HCT116 (cell line): ENCODE data around the gene MTA1. TPM values are rescaled to one million over a fixed set of nuclear protein-coding genes. Genes with fewer than 3 reads are reported as not detected.

Experiments used
- ATAC-seq: fragments of 200-7000 bp; cut with Tn5 transposase; 2 replicates; pipeline ENCODE4 v1.9.1; 2020; ENCODE audit warnings: mild to moderate bottlenecking, moderate library complexity
- BruUV-seq: library from RNA; stranded (reverse); fragments of 400-500 nt; replicated peaks from 2 replicates; lab custom pipeline; 2021; lab: Mats Ljungman, UMichigan
- CTCF ChIA-PET: fragments of 300-600 bp; sonication (Branson Sonifier 250); formaldehyde crosslinking; loops from one replicate; lab custom pipeline; 2021; ENCODE audit warnings: antibody characterized with exemption; lab: Charles Lee
- POLR2A ChIA-PET: fragments of 300-600, 350-600 bp; sonication (Branson Sonifier 250); formaldehyde crosslinking; loops from one replicate; lab custom pipeline; 2021; ENCODE audit warnings: antibody characterized with exemption; lab: Charles Lee
- RAD21 ChIA-PET, 2 experiments: fragments of 300-600 bp; sonication (Branson Sonifier 250); formaldehyde crosslinking; loops; one replicate each; lab custom pipeline; 2023; ENCODE audit warnings: low total read pairs in 2 of 2; ENCODE audit not compliant: uncharacterized antibody in 2 of 2, unreplicated experiment in 2 of 2, low non-redundant PET in 1 of 2; lab: Charles Lee
- DNase-seq: peaks from one replicate; pipeline ENCODE4 v3.0.0-alpha.2; 2010; ENCODE audit warnings: low read depth, low spot score
- H2AFZ ChIP-seq: fragments of 200-600 bp; shearing (Covaris generic), sonication (generic); 2 replicates; pipeline ENCODE4 v1.6.1; 2017; ENCODE audit warnings: low read depth, mixed run types, mixed read lengths, antibody characterized with exemption, low read length; ENCODE audit not compliant: poor library complexity, severe bottlenecking
- H3K27ac ChIP-seq: 2 replicates; pipeline ENCODE4 v1.5.1; 2012; ENCODE audit warnings: low read depth, low read length
- H3K27me3 ChIP-seq: fragments of 200-600 bp; sonication (generic); 2 replicates; pipeline ENCODE4 v1.6.1; 2016; ENCODE audit warnings: mixed run types, low read length, mixed read lengths; ENCODE audit not compliant: insufficient read depth
- H3K36me3 ChIP-seq, 2 experiments: fragments of 200-500 bp in 1 of 2; fragments of 200-600 bp in 1 of 2; sonication (Bioruptor generic) in 1 of 2; sonication (generic) in 1 of 2; 2 replicates each; pipeline versions ENCODE4 v1.5.1 to v1.6.1; 2014 to 2016; ENCODE audit warnings: low read length in 2 of 2, inconsistent platforms in 1 of 2, mixed read lengths in 1 of 2, mixed run types in 1 of 2; ENCODE audit not compliant: insufficient read depth in 2 of 2, control insufficient read depth in 1 of 2
- H3K4me1 ChIP-seq, 2 experiments: fragments of 200-600 bp in 1 of 2; sonication (generic) in 1 of 2; 2 replicates each; pipeline versions ENCODE4 v1.5.1 to v1.6.1; 2012 to 2017; ENCODE audit warnings: low read length in 2 of 2, inconsistent platforms in 1 of 2, mild to moderate bottlenecking in 1 of 2, mixed read lengths in 1 of 2, mixed run types in 1 of 2, moderate library complexity in 1 of 2; ENCODE audit not compliant: insufficient read depth in 2 of 2, control insufficient read depth in 1 of 2
- H3K4me2 ChIP-seq: fragments of 200-600 bp; sonication (generic); 2 replicates; pipeline ENCODE4 v1.6.1; 2017; ENCODE audit warnings: mixed run types, low read length, mixed read lengths
- H3K4me3 ChIP-seq, 2 experiments: fragments of 200-600 bp in 1 of 2; sonication (generic) in 1 of 2; replicated peaks in 1 of 2; 2 replicates each; pipeline ENCODE4 v1.5.1; 2011 to 2016; ENCODE audit warnings: low read length in 2 of 2, control low read depth in 1 of 2, low read depth in 1 of 2, mild to moderate bottlenecking in 1 of 2, mixed read lengths in 1 of 2, mixed run types in 1 of 2
- H3K79me2 ChIP-seq: fragments of 200-600 bp; sonication (generic); 2 replicates; pipeline ENCODE4 v1.6.1; 2017; ENCODE audit warnings: mild to moderate bottlenecking, mixed run types, low read length, moderate library complexity, mixed read lengths; ENCODE audit not compliant: insufficient read depth
- H3K9ac ChIP-seq: fragments of 200-600 bp; sonication (generic); 2 replicates; pipeline ENCODE4 v1.6.1; 2016; ENCODE audit warnings: low read length, mixed read lengths
- H3K9me2 ChIP-seq: fragments of 200-600 bp; sonication (generic), shearing (Covaris generic); 2 replicates; pipeline ENCODE4 v1.6.1; 2017; ENCODE audit warnings: mixed run types, mild to moderate bottlenecking, moderate library complexity; ENCODE audit not compliant: insufficient read depth
- H3K9me3 ChIP-seq, 2 experiments: fragments of 200-500 bp in 1 of 2; fragments of 200-600 bp in 1 of 2; sonication (Bioruptor generic) in 1 of 2; sonication (generic) in 1 of 2; 2 replicates each; pipeline ENCODE4 v1.6.1; 2014 to 2017; ENCODE audit warnings: low read length in 2 of 2, mixed read lengths in 2 of 2, inconsistent platforms in 1 of 2, low read depth in 1 of 2, mild to moderate bottlenecking in 1 of 2, mixed run types in 1 of 2, moderate library complexity in 1 of 2; ENCODE audit not compliant: control insufficient read depth in 1 of 2, insufficient read depth in 1 of 2
- H4K20me1 ChIP-seq: fragments of 200-600 bp; sonication (generic), shearing (Covaris generic); 2 replicates; pipeline ENCODE4 v1.6.1; 2017; ENCODE audit warnings: mixed run types, mild to moderate bottlenecking, moderate library complexity; ENCODE audit not compliant: insufficient read depth
- ATF3 ChIP-seq: IDR thresholded peaks from 2 replicates; pipeline ENCODE4 v1.6.1; 2012
- CBX3 ChIP-seq: IDR thresholded peaks from 2 replicates; pipeline ENCODE4 v1.6.1; 2012; ENCODE audit warnings: low read depth
- CEBPB ChIP-seq: IDR thresholded peaks from 2 replicates; pipeline ENCODE4 v1.6.1; 2012; ENCODE audit warnings: low read depth
- CTCF ChIP-seq, 3 experiments: fragments of 200-600 bp in 1 of 3; sonication (generic) in 1 of 3; IDR thresholded peaks in 2 of 3; conservative IDR thresholded peaks in 1 of 3; 2 replicates each; pipeline ENCODE4 v1.5.1; 2012 to 2017; ENCODE audit warnings: low read depth in 2 of 3, low read length in 2 of 3, antibody characterized with exemption in 1 of 3, borderline replicate concordance in 1 of 3, control low read depth in 1 of 3, mild to moderate bottlenecking in 1 of 3, mixed read lengths in 1 of 3, mixed run types in 1 of 3, moderate library complexity in 1 of 3; ENCODE audit not compliant: insufficient read depth in 1 of 3
- EZH2 ChIP-seq: fragments of 200-600 bp; sonication (generic); IDR thresholded peaks from 2 replicates; pipeline ENCODE4 v1.6.1; 2017; ENCODE audit warnings: antibody characterized with exemption, mixed run types
- EZH2phosphoT487 ChIP-seq: fragments of 200-600 bp; IDR thresholded peaks from 2 replicates; pipeline ENCODE4 v1.6.1; 2018; ENCODE audit warnings: antibody characterized with exemption, borderline replicate concordance
- FOSL1 ChIP-seq: IDR thresholded peaks from 2 replicates; pipeline ENCODE4 v1.6.1; 2012; ENCODE audit warnings: low read depth
- JUND ChIP-seq: IDR thresholded peaks from 2 replicates; pipeline ENCODE4 v1.6.1; 2012
- POLR2A ChIP-seq: IDR thresholded peaks from 2 replicates; pipeline ENCODE4 v1.7.0; 2011; ENCODE audit warnings: borderline replicate concordance; ENCODE audit not compliant: insufficient read depth, insufficient read length; ENCODE audit errors: extremely low read depth
- RAD21 ChIP-seq: IDR thresholded peaks from 2 replicates; pipeline ENCODE4 v1.6.1; 2012; ENCODE audit warnings: low read depth, mild to moderate bottlenecking
- REST ChIP-seq: IDR thresholded peaks from 2 replicates; pipeline ENCODE4 v1.6.1; 2012; ENCODE audit warnings: low read depth
- SIN3A ChIP-seq: IDR thresholded peaks from 2 replicates; pipeline ENCODE4 v1.6.1; 2012; ENCODE audit warnings: low read depth
- SP1 ChIP-seq: IDR thresholded peaks from 2 replicates; pipeline ENCODE4 v1.6.1; 2012; ENCODE audit warnings: low read depth
- SRF ChIP-seq: IDR thresholded peaks from 2 replicates; pipeline ENCODE4 v1.6.1; 2012; ENCODE audit warnings: low read depth
- TCF7L2 ChIP-seq: IDR thresholded peaks from 2 replicates; pipeline ENCODE4 v1.7.0; 2011; ENCODE audit warnings: borderline replicate concordance, inconsistent platforms; ENCODE audit not compliant: insufficient read depth, insufficient read length; ENCODE audit errors: extremely low read depth
- ZBTB33 ChIP-seq: IDR thresholded peaks from 2 replicates; pipeline ENCODE4 v1.6.1; 2011; ENCODE audit warnings: mild to moderate bottlenecking, low read length, moderate library complexity; ENCODE audit not compliant: insufficient replicate concordance; ENCODE audit errors: extremely low read depth
- ZFX ChIP-seq: fragments of 450-650 bp; IDR thresholded peaks from 2 replicates; pipeline ENCODE4 v1.6.1; 2017
- ZNF274 ChIP-seq: fragments of 200-500 bp; sonication (Bioruptor generic); IDR thresholded peaks from 2 replicates; pipeline ENCODE4 v1.6.1; 2014; ENCODE audit warnings: mild to moderate bottlenecking, low read depth, low read length, inconsistent platforms
- intact Hi-C: fragments of 100-400 bp; cut with micrococcal nuclease; formaldehyde crosslinking; loops from 2 replicates; pipeline ENCODE4 v1.10.0; 2022
- total RNA-seq: library from RNA; stranded (reverse); gene quantifications from one replicate; pipeline ENCODE4 v1.2.1, GENCODE V29; 2021; ENCODE audit not compliant: unreplicated experiment

MTA1 gene
- total RNA-seq, 1 experiment from 2014 or later: 229 TPM

GRCh38 chr14:105517096-105517495 is 97.5 kb downstream of the MTA1 start:
- Histone ChIP-seq H3K79me2 (no peaks in the 10 kb centered on the region), H3K9ac (no peak overlapping the region), H3K9me2 (no peaks in the 10 kb centered on the region), H4K20me1 (no peaks in the 10 kb centered on the region), H2AFZ (no peak overlapping the region), H3K9me3 (peaks cover 4 to 6% of the 10 kb centered on the region in 2 experiments; a peak in 1 of 4 replicates), H3K27me3 (no peaks in the 10 kb centered on the region), H3K27ac (no peak overlapping the region), H3K4me3 (no peak overlapping the region), H3K36me3 (no peaks in the 10 kb centered on the region), H3K4me2 (no peak overlapping the region), H3K4me1 (peaks cover 0 to 1% of the 10 kb centered on the region in 2 experiments; a peak in 2 of 4 replicates)
- ChIA-PET RAD21 (no interaction called here), CTCF (interaction anchor here (0.6 kb wide), 1 partner anchor 118 kb away, joined by 3 read pairs; no protein-coding TSS in a partner anchor), POLR2A (no interaction called here)
- ATAC-seq (no peak), DNase-seq (no peak)
- no peak for TF ChIP-seq EZH2
- no peak for TF ChIP-seq ZFX
- no peak for TF ChIP-seq ZBTB33
- no peak for TF ChIP-seq CTCF (IDR thresholded peaks at IDR 0.05 in 2 of 3, conservative IDR thresholded peaks at IDR 0.05 in 1 of 3; ENCODE audit: borderline replicate concordance in 1 of 3, insufficient read depth in 1 of 3, low read depth in 2 of 3, low read length in 2 of 3)
- no peak for TF ChIP-seq SP1
- TF ChIP-seq ATF3: no peak
- TF ChIP-seq POLR2A: no peak
- TF ChIP-seq CBX3: no peak
- TF ChIP-seq CEBPB: no peak
- TF ChIP-seq REST: no peak
- no peak for TF ChIP-seq ZNF274
- no peak for TF ChIP-seq TCF7L2
- no peak for TF ChIP-seq SIN3A
- no peak for TF ChIP-seq EZH2phosphoT487
- TF ChIP-seq JUND: no peak
- no peak for TF ChIP-seq SRF
- TF ChIP-seq FOSL1: no peak
- no peak for TF ChIP-seq RAD21
- BruUV-seq: no TSS peak
- intact Hi-C loops: no loop called here
